Stimulated activated CD4-positive, alpha-beta T cell treated with anti-CD3 and anti-CD28 coated beads, Interleukin-2, amount 100 ng/mL, for 48 hours (primary cell): ENCODE results near the gene KIF3C.
"Not testable (repeated sequence)": the region's sequence is repeated elsewhere in the genome, so short reads cannot be mapped to it uniquely, and the experiment has no call there.

Experiments used
- DNase-seq, 2 donors: peaks; one replicate each; pipeline ENCODE4 v3.0.0-alpha.2; 2020

KIF3C gene

DNA sequence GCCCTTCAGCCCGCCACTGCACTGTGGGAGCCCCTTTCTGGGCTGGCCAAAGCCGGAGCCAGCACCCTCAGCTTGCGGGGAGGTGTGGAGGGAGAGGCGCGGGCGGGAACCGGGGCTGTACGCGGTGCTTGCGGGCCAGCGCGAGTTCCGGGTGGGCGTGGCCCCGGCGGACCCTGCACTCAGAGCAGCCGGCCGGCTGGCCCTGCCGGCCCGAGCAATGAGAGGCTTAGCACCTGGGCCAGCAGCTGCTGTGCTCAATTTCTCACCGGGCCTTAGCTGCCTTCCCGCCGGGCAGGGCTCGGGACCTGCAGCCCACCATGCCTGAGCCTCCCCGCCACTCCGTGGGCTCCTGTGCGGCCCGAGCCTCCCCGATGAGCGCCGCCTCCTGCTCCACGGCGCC lies 66.9 kb downstream of the KIF3C start:
- not testable (repeated sequence) for DNase-seq

DNA sequence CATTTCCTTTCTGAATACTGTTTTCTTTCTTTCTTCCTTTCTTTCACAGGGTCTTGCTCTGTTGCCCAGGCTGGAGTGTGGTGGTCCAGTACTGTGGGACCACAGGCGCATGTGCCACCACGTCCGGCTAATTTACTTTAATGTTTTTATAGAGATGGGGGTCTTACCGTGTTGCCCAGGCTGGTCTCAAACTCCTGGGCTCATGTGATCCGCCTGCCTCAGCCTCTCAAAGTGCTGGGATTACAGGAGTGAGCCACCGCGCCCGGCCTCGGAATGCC lies 68.7 kb downstream of the KIF3C start:
- not testable (repeated sequence) for DNase-seq

DNA sequence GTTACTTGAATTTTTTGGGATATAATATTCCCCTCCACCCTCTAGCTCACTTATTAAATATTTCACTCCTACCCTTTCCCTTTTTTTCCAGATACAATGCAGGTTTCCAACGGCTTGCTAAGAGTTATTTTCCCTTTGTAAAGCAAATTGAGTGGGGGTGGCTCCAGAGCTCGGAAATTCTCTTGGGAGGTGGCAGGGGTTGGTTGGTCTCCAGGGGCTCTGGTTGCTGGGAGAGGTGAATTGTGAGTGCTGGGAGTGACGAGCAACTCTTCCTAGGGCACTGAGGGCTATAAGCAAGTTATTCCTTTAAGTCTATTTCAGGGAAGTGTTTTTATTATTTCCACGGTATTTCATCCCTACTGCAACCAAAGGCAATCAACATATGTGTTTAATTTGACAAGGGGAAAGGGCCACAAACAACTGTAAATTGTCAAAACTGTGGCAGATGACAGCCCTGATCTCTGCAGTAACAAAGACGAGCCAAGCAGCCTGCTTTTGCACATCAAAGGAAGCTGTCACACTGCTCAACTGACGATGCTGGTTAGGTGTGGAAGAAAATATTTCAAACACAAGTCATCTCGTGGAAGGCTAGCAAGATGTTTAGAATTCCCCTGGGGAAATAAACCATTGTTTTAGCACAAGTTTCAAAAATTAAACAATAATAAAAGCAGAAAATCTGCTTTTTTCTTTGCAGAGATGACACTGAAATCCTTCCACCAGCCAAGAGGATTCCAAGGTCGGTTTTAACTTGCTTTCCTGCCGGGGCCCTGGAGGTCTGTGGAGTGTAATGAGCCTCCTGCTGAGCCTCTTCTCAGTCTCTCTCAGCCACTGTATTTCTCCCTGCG lies 69.2 kb downstream of the KIF3C start:
- DNase-seq = no peak

DNA sequence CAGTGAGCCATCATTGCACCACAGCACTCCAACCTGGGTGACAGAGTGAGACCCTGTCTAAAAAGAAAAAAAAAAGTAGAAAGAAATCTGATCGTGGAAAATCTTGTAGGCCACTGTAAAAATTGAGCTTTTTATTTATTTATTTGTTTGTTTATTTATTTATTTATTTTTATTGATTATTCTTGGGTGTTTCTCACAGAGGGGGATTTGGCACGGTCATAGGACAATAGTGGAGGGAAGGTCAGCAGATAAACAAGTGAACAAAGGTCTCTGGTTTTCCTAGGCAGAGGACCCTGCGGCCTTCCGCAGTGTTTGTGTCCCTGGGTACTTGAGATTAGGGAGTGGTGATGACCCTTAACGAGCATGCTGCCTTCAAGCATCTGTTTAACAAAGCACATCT lies 72.7 kb downstream of the KIF3C start:
- DNase-seq = not testable (repeated sequence)

DNA sequence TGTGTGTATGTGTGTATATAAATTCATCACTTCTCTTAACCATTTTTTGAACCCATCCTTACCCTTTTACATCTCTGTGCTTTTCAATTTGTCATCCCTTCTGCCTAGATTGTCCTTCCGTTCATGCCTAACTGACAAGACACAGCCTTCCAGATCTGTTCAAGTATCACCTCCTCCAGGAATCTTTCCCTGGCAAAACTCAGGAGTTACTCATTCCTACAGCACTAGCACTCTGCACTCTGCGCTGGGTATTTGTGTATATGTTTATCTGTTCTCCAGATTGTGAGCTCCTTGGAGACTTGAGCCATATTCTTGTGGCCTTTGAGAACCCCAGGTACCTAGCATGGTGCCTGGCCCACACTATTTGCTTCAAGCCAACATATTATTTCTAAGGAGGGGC lies 77.2 kb downstream of the KIF3C start:
- DNase-seq = no peak

DNA sequence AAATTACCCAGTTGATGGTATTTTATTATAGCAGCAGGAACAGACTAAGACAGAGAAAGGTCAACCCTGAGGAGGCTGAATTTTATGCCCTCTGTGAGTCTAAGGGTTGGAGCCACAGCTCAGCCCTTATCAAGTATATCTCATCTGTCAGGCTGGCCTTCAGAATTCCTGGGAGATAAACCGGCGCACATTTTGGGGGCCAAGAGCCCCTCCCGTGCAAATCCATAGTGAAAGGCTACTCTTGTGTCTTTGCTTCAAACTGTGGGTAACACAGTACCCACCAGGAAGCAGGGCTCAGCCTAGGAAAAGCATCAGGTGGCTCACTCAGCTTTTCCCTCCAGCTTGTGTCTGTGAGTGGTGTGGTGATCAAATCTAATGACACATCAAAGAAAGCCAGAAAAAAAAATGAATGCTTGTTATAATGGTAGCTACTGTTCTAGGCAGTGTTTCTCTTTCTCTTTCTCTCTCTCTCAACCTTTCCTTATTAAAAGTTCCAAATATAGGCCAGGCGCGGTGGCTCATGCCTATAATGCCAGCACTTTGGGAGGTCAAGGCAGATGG lies 79.0 kb downstream of the KIF3C start:
- DNase-seq = no peak

DNA sequence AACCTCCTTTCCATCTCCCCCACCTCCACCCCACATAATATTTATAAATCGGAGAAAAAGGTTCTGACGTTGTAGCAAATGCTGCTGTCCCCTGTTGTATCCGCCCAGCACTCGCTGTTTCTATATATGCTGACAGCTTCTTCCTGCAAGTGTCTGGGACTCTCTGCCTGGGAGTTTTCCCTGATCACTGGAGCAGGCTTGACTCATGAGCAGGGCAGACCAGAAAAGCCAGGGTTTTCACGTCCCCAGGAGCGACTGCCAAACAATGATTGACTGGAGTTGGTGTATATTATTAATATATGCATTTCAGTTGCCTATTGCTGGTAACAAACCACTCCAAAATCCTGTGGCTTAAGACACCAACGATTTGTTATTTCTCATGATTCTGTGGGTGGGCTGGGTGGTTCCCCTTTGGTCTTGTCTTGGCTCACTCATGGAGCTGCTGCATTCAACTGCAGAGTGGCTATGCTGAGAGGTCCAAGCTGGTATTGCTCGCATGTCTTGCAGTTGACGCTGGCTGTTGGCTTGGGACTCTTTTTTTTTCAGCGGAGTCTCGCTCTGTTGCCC lies 82.8 kb downstream of the KIF3C start:
- DNase-seq = no peak

DNA sequence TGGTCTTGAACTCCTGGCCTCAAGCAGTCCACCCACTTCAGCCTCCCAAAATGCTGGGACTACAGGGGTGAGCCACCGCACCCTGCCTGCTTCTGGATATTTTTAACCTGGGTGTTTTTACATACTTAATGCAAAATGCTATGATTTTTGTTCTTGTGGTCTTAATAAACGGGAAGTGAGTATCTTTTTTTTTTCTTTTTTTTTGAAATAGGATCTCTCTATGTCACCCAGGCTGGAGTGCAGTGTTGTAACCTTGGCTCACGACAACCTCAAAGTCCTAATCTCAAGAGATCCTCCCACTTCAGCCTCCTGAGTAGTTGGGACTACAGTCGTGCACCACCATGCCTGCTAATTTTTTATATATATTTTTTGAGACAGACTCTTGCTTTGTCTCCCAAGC lies 84.8 kb downstream of the KIF3C start:
- no peak for DNase-seq

DNA sequence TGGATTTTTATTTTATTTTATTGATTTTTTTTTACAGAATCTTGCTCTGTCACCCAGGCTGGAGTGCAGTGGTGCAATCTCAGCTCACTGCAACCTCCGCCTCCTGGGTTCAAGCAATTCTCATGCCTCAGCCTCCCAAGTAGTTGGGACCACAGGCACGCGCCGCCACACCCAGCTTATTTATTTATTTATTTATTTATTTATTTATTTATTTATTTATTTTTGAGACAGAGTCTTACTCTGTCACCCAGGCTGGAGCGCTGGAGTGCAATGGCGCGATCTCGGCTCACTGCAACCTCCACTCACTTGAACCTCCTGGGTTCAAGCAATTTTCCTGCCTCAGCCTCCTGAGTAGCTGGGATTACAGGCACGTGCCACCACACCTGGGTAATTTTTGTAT lies 86.0 kb downstream of the KIF3C start:
- DNase-seq = not testable (repeated sequence)

DNA sequence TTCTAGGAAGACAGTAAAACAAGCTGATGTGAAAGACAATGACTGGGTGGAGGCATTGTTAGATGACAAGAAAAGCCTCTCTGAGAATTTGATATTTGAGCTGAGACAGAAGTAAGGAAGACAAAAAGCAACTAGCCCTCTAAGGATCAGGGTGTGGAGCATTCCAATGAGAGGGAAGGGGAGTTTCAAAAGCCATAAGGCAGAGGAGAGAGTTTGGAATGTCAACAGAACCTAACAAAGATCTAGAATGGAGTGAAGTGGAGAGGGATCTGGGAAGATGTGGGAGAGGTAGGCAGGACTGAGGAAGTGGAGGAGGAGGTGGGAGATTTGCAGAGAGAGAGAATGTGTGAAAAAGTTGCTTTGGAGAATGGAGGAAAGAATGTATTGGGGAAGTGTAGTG lies 86.7 kb downstream of the KIF3C start:
- DNase-seq = no peak

DNA sequence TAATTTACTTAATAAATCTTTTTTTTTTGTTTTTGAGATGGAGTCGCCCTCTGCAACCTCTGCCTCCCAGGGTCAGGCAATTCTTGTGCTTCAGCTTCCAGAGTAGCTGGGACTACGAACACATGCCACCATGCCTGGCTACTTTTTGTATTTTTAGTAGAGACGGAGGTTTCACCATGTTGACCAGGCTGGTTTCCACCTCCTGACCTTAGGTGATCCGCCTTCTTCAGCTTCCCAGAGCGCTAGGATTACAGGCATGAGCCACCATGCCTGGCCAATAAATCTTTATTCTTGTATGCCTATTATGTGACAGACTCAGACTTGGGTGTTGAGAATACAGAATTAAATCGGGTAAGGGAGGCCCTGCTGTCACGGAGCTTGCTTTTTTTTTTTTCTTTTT lies 87.3 kb downstream of the KIF3C start:
- no peak for DNase-seq

DNA sequence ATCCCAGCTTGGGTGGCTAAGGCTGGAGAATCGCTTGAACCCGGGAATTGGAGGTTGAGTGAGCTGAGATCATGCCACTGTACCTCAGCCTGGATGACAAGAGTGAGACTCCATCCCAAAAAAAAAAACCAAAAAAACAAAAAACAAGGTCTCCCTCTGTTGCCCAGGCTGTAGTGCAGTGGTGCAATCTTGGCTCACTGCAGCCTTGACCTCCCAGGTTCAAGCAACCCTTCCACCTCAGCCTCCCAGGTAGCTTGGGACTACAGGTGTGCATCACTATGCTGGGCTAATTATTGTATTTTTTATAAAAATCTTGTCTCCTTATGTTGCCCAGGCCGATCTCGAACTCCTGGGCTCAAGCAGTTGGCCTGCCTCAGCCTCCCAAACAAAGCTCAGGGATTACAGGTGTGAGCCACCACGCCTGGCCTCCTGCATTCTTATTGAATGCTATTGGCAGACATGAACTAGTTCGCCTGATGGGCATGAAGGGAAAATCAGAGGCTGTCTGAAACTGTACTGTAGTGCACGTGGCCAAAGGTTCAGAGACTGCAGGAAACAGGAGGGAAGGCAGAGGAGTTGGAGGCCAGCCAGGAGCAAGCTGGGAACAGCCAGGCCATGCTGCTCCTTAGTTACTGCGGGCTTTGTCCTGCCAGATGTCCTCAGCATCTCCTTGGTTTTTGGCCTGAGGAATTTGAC lies 88.0 kb downstream of the KIF3C start:
- no peak for DNase-seq

DNA sequence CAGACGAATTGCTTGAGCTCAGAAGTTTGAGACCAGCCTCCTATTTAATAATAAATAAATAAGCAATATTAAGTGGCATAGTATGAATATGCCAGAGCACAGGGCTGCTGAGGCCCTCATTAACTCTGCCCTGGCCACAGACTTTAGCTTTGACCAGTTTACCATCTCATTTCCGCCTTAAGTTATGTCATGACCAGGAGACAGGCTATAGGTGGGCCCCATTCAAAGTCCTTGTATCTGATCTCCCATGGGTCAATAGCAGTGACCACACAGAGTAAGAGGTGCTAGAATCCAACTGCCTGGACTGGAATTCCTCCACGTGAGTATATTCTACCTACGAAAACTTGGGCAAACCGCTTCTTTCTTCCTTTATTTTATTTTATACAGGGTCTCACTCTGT lies 90.6 kb downstream of the KIF3C start:
- DNase-seq = no peak

DNA sequence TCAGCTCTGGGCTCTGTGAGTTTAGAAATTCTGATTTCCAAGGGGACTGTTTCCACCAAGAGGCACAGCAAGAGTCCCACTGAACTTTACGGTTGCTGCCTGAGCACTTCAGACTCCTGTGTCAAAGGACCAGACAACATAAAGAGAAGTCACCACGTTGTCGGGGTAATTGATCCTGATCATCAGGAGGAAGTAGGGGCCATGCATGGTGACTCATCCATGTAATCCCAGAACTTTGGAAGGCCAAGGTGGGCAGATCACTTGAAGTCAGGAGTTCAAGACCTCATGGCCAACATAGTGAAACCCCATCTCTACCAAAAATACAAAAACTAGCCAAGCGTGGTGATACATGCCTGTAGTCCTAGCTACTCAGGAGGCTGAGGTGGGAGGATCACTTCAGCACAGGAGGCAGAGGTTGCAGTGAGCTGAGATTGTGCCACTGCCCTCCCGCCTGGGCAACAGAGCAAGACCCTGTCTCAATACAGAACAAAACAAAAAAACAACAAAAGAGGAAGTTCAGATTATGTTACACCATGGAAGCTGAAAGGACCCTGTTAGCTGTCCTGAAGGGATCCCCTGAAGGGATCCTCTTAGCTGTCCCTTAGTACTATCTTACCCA lies 94.6 kb downstream of the KIF3C start:
- no peak for DNase-seq

DNA sequence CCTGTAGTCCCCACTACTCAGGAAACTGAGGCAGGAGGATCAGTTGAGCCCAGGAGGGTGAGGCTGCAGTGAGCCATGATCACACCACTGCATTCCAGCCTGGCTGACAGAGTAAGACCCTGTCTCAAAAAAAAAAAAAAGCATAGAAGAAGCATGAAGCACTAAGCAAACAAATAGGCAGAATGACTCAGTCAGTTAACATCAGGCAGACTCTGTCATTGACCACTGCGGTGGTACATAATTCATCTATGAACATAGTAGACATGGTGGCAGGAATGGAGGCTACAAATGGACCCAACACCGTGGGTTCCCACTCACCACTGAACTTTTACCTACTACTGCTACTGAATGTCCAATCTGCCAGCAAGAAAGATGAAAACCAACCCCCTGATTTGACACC lies 96.4 kb downstream of the KIF3C start:
- no peak for DNase-seq

DNA sequence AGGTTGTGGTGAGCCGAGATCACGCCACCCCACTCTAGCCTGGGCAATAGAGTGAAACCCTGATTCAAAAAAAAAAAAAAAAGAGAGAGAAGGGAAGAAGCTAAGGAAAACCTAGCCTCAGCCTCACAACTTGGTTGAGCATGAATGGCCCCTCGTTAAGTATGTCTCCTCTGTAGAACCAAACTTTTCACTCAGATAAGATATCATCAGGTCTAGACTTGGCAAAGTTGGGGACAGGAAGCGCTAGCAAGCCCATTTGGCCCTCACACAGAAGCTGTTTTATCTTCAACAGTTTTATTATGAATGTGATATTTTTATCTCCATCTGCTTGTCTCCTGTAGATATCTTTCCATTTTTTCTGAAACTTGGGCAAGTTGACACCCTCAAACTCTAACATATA lies 100.5 kb downstream of the KIF3C start:
- no peak for DNase-seq

DNA sequence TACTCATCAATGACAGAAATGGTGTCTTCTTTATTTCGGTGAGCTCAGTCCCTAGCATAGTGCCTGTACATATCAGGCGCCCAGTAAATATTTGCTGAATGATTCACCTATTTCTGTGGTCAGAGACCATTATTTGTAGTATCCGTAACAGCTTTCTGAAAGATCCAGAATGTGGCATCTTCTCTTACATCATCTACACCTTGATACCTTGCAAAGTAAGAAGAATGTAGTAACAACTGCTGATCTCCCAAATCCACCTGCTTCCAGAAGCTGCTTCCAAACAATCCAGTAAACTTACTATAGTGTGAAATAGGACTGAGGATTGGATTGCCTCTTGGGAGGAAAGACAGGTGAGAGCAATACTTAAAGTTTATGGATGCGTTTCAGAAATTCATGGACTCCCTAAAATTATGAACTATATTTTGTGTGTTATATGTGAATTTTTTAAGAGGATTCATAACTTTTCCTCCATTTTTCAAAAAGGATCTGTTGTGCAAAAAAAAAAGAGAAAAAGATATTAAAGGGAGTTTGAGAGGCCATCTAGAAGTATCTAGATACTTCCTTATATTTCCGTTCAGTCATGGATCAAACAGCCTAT lies 103.1 kb downstream of the KIF3C start:
- no peak for DNase-seq

DNA sequence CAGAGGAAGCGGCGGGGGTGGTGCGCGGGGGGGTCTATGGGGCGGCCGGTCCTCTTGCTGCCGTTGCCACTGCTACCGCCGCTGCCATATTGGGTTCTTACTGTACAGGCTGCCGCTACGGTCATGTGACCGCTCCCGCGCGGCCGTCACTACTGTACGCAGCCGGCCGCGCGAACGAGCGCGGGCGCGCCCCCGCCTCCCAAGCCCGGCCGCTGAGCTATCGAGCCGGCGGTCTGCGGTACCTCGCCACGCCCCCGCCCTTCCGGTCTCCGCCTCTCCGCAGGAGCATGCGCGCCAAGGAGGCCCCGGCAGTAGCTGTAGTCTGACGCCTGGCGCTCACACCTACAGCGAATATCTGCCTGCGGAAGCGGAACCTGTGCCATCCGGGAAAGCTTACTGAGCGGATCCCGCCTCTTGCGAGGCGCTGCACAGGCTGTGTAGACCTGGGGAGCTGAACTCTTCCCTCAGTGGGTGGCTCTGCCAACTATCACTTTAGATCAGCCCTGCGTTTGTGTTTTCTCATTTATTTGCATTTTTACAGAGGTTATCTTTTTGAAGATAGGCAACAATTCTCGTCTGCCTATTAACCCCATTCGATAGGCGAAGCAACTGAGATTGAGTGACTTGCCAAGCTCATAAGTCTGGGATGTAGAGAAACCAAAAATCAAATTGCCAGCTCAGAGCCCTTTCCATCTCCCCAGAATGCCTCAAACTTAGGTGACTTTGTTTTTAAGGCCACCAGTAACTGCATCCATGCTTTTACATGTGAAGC lies 103.8 kb downstream of the KIF3C start, which contains the start of gene ASXL2:
ASXL2 (minus strand) TSS at position 127 of the 772 bp plus-strand sequence. CDS start 265 bp downstream, outside the sequence.
- DNase-seq = peak; percentile 94 to 97

DNA sequence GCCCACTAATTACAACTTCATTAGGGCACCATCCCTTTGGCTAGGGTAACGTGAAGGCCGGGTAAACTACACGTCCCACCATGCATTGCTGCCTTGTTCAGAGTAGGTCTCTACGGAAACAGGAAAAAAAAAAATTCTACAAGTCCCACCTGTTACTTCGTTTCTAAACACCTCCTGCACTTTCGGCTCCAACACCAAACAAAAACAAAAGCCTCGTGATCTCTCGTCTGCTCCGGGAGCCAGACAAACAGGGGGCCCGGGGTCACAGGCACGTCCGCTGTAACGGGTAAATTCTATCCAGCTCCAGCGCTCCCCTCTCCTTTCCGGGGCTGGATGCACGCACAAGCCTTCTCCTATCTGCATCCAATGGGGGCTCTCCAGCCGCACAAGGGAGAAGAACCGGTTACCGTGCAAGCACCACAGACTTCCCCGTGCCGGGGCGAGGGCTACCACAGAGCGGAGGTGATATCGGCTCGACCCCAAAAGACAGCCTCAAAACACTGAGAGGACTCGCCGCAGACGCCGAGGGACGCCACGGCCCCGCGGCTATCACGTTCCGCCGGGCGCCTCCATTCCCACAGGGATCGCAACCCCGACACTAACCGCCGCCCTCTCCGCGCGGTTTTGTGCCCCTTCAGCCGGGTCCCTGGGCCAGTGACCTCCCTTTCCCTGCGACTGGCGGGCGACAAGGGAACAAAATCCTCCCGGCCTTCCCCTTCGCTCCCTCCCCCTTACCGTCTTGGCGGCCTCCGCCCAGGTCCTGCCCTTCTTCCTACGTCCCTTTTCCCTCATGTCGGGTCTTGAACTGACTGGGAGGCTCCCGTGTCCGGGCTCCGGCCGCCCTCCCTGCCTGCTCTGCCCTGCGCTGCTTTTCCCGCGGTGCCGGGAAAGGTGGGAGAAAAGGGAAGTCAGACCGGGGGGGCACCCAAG lies 104.6 kb downstream of the KIF3C start:
- peak; percentile 32 to 38 for DNase-seq
